VCaP (cell line): ENCODE measurements around the gene UBR2.

ENCODE experiments used
- H3K27ac ChIP-seq: fragments of 450-650 bp; 2 replicates; pipeline ENCODE4 v1.5.1; 2017
- TF ChIP-seq, protein P1 (sequence below): fragments of 450-650 bp; conservative IDR thresholded peaks from 2 replicates; pipeline ENCODE4 v1.5.1; 2017; ENCODE audit warnings: mild to moderate bottlenecking, moderate library complexity

The UBR2 gene

DNA sequence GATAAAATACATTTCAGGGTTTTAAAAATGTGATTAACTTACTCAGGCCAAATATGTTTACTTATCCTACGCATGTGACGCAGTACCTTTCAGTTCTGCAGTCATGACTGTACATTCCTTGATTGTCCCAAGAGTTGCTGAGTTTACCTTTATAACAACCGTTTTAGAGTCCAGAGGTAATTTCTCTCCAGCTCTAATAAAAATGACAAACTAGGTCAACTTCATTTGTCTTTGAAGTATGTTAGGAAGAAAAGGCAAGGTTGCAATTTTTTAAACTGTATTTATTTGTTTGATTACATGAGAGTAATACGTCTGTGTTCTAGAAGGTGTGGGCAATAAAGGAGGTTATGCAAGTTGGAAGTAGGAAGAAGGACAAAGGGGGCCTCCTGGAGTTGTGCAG, 38.6 kb upstream of the UBR2 start:
- TF ChIP-seq, protein P1, sequence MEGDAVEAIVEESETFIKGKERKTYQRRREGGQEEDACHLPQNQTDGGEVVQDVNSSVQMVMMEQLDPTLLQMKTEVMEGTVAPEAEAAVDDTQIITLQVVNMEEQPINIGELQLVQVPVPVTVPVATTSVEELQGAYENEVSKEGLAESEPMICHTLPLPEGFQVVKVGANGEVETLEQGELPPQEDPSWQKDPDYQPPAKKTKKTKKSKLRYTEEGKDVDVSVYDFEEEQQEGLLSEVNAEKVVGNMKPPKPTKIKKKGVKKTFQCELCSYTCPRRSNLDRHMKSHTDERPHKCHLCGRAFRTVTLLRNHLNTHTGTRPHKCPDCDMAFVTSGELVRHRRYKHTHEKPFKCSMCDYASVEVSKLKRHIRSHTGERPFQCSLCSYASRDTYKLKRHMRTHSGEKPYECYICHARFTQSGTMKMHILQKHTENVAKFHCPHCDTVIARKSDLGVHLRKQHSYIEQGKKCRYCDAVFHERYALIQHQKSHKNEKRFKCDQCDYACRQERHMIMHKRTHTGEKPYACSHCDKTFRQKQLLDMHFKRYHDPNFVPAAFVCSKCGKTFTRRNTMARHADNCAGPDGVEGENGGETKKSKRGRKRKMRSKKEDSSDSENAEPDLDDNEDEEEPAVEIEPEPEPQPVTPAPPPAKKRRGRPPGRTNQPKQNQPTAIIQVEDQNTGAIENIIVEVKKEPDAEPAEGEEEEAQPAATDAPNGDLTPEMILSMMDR, result no peak
- H3K27ac ChIP-seq, result no peak overlapping the region

- no peak overlapping the region for H3K27ac ChIP-seq
- TF ChIP-seq, protein P1, result no peak
Measured at GRCh38 chr6:42526616-42527015, 37.2 kb upstream of the UBR2 start.

DNA sequence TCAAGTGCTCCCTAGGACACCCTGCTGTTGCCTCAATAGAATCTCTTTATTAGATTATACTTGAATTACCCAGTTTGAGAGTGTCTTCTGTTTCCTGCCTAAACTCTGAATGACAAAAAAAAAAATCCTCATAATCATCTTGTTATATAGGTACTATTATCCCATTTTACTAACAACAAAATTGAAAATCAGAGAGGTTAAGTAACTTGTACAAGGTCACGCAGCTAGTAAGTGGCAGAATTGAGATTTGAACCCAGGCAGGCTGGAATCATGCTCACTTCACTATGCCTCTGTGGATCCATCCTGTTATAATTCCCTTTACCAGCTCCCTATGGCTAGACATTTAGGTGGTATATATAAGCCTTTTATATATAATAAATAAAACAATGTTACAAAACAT, 36.6 kb upstream of the UBR2 start:
- H3K27ac ChIP-seq, result no peak overlapping the region
- TF ChIP-seq, protein P1, result no peak

- TF ChIP-seq, protein P1, result no peak
- H3K27ac ChIP-seq, result no peak overlapping the region
Measured at GRCh38 chr6:42530296-42530695, 33.5 kb upstream of the UBR2 start.

GRCh38 chr6:42530751-42531150, 33.1 kb upstream of the UBR2 start:
- TF ChIP-seq, protein P1, result no peak
- H3K27ac ChIP-seq, result no peak overlapping the region

DNA sequence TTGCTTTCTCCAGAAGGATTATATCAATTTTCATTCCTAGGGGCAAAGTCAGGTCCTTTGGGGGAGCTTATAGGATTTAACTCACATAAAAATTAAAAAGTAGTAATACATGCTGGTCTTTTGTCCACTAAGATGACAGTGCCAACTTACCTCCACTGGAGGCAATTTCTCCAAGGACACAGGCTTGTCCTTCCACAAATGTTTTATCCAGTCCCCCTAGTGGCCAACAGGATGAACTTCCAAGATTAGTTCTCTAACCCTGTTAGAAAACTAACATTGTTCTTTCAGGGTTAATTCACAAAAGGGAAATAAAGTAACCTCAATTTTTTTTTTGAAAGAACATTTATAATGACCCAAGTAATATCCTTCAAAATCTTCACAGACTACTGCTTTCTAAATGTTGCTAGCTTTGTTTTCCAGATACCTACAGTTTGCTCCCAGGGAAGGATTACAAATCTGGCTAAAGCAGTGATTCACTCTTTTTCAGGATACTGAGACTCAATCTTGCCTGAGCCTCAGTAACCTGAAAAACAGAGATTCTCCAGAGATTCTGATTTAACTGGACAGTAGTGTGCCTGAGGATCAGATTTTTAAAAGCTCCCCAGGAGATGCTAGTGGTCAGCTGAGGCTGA, 31.7 kb upstream of the UBR2 start:
- H3K27ac ChIP-seq, result no peak overlapping the region
- TF ChIP-seq, protein P1, result peak; percentile 89

- no peak overlapping the region for H3K27ac ChIP-seq
- TF ChIP-seq, protein P1, result no peak
Measured at GRCh38 chr6:42533794-42534193, 30.0 kb upstream of the UBR2 start.
